Measurements from ENCODE around the gene MED16. TPM values are rescaled to one million over a fixed set of nuclear protein-coding genes. Genes with fewer than 3 reads are reported as not detected.

MED16 gene
- total RNA-seq, 2 experiments from 2014 or later, result 19.1 to 54.3 TPM

- Histone ChIP-seq H2AFZ (ENCODE audit: low read length) (no peak overlapping the region), H3K79me2 (ENCODE audit: insufficient read depth, low read depth, low read length) (no peaks in the 10 kb centered on the region), H3K9me2 (ENCODE audit: insufficient read depth, low read length) (no peaks in the 10 kb centered on the region), H3K4me3 (ENCODE audit: low read depth, low read length, poor library complexity, severe bottlenecking) (no peak overlapping the region), H4K20me1 (ENCODE audit: insufficient read depth, low read length) (no peaks in the 10 kb centered on the region), H3K27ac (ENCODE audit: low read depth, low read length, poor library complexity, severe bottlenecking) (no peak overlapping the region), H3K4me1 (ENCODE audit: insufficient read depth, low read length, poor library complexity, severe bottlenecking) (peaks cover 9% of the 10 kb centered on the region), H3K9me3 (ENCODE audit: low read length) (no peaks in the 10 kb centered on the region), H3K4me2 (ENCODE audit: low read length) (no peak overlapping the region), H3K36me3 (ENCODE audit: insufficient read depth, low read length) (peaks cover 31% of the 10 kb centered on the region; the same call in 1 of the 2 replicates)
- TF ChIP-seq EZH2phosphoT487 (IDR thresholded peaks at IDR 0.05; ENCODE audit: borderline replicate concordance, low read depth, low read length) (no peak), CTCF (conservative IDR thresholded peaks at IDR 0.05; ENCODE audit: low read length) (no peak)
- BruUV-seq (replicated peaks), result no TSS peak
- ChIA-PET POLR2A (no interaction called here), CTCF (ENCODE audit: unreplicated experiment) (no interaction called here)
- DNase-seq (ENCODE audit: low spot score), result no peak
- intact Hi-C loops (cut with micrococcal nuclease; ENCODE audit: unreplicated experiment), result no loop called here
Measured at GRCh38 chr19:870963-871401, 22.0 kb downstream of the MED16 start.

GRCh38 chr19:870314-870713 is 22.7 kb downstream of the MED16 start:
- TF ChIP-seq CTCF (conservative IDR thresholded peaks at IDR 0.05; ENCODE audit: low read length) (no peak), EZH2phosphoT487 (IDR thresholded peaks at IDR 0.05; ENCODE audit: borderline replicate concordance, low read depth, low read length) (no peak)
- Histone ChIP-seq H3K9me3 (ENCODE audit: low read length) (no peaks in the 10 kb centered on the region), H3K4me3 (ENCODE audit: low read depth, low read length, poor library complexity, severe bottlenecking) (no peak overlapping the region), H3K9me2 (ENCODE audit: insufficient read depth, low read length) (no peaks in the 10 kb centered on the region), H3K4me2 (ENCODE audit: low read length) (no peak overlapping the region), H3K4me1 (ENCODE audit: insufficient read depth, low read length, poor library complexity, severe bottlenecking) (peaks cover 9% of the 10 kb centered on the region), H3K79me2 (ENCODE audit: insufficient read depth, low read depth, low read length) (no peaks in the 10 kb centered on the region), H4K20me1 (ENCODE audit: insufficient read depth, low read length) (no peaks in the 10 kb centered on the region), H3K36me3 (ENCODE audit: insufficient read depth, low read length) (peaks cover 27% of the 10 kb centered on the region; the same call in 1 of the 2 replicates), H2AFZ (ENCODE audit: low read length) (no peak overlapping the region), H3K27ac (ENCODE audit: low read depth, low read length, poor library complexity, severe bottlenecking) (no peak overlapping the region)
- intact Hi-C loops (cut with micrococcal nuclease; ENCODE audit: unreplicated experiment), result no loop called here
- POLR2A ChIA-PET, result no interaction called here
- BruUV-seq (replicated peaks), result no TSS peak
- DNase-seq (ENCODE audit: low spot score), result no peak
- CTCF ChIA-PET (ENCODE audit: unreplicated experiment), result no interaction called here

- H3K4me1 ChIP-seq (ENCODE audit: insufficient read depth, low read length, poor library complexity, severe bottlenecking), result peaks cover 17% of the 10 kb centered on the region
- peaks cover 24% of the 10 kb centered on the region; the same call in 1 of the 2 replicates for H3K36me3 ChIP-seq (ENCODE audit: insufficient read depth, low read length)
- H2AFZ ChIP-seq (ENCODE audit: low read length), result no peak overlapping the region
- H3K79me2 ChIP-seq (ENCODE audit: insufficient read depth, low read depth, low read length), result no peaks in the 10 kb centered on the region
- no peak overlapping the region for H3K27ac ChIP-seq (ENCODE audit: low read depth, low read length, poor library complexity, severe bottlenecking)
- intact Hi-C loops (cut with micrococcal nuclease; ENCODE audit: unreplicated experiment), result no loop called here
- TF ChIP-seq CTCF (conservative IDR thresholded peaks at IDR 0.05; ENCODE audit: low read length) (no peak), EZH2phosphoT487 (IDR thresholded peaks at IDR 0.05; ENCODE audit: borderline replicate concordance, low read depth, low read length) (no peak)
- H3K9me2 ChIP-seq (ENCODE audit: insufficient read depth, low read length), result no peaks in the 10 kb centered on the region
- POLR2A ChIA-PET, result no interaction called here
- no peak for DNase-seq (ENCODE audit: low spot score)
- H3K4me3 ChIP-seq (ENCODE audit: low read depth, low read length, poor library complexity, severe bottlenecking), result no peak overlapping the region
- no peaks in the 10 kb centered on the region for H4K20me1 ChIP-seq (ENCODE audit: insufficient read depth, low read length)
- H3K9me3 ChIP-seq (ENCODE audit: low read length), result no peaks in the 10 kb centered on the region
- no peak overlapping the region for H3K4me2 ChIP-seq (ENCODE audit: low read length)
- BruUV-seq (replicated peaks), result no TSS peak
- CTCF ChIA-PET (ENCODE audit: unreplicated experiment), result no interaction called here
Measured at GRCh38 chr19:869245-870177, 23.5 kb downstream of the MED16 start.
